ENCODE results near the gene S100A7A.
A peak's percentile ranks its signal among the peaks of the same experiment; 100 is the strongest.
"Not testable (repeated sequence)": the region's sequence is repeated elsewhere in the genome, so short reads cannot be mapped to it uniquely, and the experiment has no call there.

S100A7A gene

DNA sequence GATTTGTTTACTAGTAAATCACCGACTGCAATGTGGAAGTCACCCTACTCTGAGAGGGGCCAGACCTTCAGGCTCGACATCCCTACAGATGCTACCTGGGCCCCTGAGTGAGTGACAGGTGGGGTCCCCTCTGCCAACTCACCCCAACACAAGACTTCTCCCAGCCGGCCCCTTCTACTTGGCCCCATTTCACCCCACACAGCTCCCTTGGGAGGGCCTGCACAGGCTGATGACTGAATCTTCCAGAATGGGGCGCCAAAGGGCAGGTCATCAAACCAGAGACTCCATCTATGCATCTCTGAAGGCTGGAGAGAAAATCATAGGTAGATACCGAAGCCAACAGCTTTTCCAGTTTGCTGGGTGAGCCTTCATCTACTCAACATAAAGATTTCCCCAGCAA, 16.1 kb upstream of the S100A7A start:
- TF ChIP-seq ZFX (IDR thresholded peaks at IDR 0.05): no peak
- TF ChIP-seq, protein P1, sequence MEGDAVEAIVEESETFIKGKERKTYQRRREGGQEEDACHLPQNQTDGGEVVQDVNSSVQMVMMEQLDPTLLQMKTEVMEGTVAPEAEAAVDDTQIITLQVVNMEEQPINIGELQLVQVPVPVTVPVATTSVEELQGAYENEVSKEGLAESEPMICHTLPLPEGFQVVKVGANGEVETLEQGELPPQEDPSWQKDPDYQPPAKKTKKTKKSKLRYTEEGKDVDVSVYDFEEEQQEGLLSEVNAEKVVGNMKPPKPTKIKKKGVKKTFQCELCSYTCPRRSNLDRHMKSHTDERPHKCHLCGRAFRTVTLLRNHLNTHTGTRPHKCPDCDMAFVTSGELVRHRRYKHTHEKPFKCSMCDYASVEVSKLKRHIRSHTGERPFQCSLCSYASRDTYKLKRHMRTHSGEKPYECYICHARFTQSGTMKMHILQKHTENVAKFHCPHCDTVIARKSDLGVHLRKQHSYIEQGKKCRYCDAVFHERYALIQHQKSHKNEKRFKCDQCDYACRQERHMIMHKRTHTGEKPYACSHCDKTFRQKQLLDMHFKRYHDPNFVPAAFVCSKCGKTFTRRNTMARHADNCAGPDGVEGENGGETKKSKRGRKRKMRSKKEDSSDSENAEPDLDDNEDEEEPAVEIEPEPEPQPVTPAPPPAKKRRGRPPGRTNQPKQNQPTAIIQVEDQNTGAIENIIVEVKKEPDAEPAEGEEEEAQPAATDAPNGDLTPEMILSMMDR (conservative IDR thresholded peaks at IDR 0.05): no peak
- H3K27ac ChIP-seq: no peak overlapping the region

- no peak overlapping the region for H3K27ac ChIP-seq
- no peak for TF ChIP-seq ZFX (IDR thresholded peaks at IDR 0.05)
- TF ChIP-seq, protein P1 (conservative IDR thresholded peaks at IDR 0.05): no peak
Observed at GRCh38 chr1:153401461-153401860, 14.9 kb upstream of the S100A7A start.

DNA sequence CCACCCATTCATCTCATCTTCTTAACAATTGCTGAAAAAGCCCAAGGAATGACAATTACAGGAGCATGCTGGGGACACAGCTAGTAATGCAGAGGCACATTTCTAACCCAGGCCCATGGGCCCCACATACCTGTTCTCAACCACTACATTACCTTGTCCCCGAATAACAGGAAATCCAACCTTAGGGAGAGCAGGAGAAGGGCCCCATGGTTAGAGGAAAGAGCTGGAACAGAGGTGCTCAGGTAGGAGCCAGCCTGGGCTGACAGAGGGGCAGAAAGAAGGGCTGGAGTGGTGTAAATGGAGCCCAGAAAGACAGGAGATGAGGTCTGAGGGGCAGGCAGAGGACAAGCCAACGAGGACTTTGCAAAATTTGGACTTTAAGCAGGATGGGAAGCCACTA, 14.1 kb upstream of the S100A7A start:
- TF ChIP-seq, protein P1 (conservative IDR thresholded peaks at IDR 0.05): no peak
- TF ChIP-seq ZFX (IDR thresholded peaks at IDR 0.05): no peak

DNA sequence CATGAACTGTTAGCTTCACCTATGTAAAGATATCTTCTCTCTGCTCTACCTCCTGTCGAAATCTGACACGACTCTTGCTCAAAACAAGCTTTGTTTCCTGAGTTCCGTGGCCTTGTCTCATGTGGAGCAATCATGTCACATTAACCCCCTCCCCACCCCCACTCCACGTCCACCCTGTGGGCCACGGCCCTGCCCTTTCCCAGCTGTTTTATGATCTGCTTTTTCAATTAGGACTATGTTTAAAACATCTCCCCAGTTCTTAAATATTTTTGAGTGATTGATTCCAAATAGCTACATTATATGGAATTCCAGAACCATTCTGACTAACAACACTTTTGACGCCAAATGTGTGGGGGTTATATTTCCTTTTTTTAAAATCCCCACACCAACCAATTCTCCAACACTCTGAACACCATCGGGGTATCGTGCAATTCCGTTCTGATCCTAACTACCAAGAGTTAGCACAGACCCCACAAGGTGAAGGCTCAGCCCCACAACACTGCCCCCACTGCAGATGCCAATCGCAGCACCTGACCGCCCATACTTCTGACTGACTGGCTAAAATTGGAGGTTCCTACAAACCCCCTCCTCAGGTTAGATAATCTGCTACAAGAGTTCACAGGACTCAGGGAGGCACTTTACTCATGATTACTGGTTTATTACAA, 12.8 kb upstream of the S100A7A start:
- H3K27ac ChIP-seq: no peak overlapping the region
- no peak for TF ChIP-seq ZFX (IDR thresholded peaks at IDR 0.05)
- TF ChIP-seq, protein P1 (conservative IDR thresholded peaks at IDR 0.05): no peak

More for the DNA sequence above, 14.1 kb upstream of the S100A7A start:
- H3K27ac ChIP-seq: no peak overlapping the region

DNA sequence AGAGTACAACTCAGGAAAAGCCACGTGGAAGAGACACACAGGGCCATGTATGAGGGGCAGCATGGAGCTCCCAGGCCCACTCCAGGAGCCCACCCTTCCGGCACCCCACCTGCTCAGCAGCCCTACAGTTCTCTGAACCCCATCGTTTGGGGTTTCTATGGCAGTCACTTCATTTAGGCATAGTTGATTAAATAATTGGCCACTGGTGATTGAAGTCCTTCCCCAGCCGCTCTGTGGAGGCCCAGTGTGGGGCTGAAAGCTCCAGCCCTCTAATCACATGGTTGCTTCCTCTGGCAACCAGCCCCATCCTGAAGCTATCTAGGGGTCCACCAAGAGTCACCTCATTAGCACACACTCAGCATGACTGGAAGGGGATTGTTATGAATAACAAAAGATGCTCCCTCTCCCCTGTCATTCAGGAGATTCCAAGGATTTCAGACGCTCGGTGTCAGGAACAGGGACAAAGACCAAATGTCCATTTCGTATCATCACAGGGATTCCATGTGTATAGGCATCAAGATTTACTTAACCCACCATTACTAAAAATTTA, 12.2 kb upstream of the S100A7A start:
- no peak for TF ChIP-seq ZFX (IDR thresholded peaks at IDR 0.05)
- TF ChIP-seq, protein P1 (conservative IDR thresholded peaks at IDR 0.05): no peak
- no peak overlapping the region for H3K27ac ChIP-seq

DNA sequence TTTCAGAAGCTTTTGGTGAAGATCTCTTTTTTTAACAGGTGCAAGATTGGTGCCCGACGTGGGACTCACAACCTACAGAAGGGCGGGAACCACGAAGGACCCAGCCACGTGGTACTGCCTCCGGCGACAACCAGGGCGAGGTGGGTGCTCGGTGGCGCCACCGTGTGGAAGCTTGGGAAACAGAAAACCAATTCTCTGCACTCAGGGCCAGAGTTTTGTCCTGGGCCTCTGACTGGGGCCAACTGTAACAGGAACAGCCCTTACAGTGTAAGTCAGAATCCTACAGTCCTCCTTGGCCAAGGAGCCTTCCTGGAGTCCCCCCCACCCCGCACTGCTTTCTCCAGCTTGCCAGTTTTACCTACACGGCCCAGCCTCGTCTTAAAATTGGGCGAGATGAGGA, 11.6 kb upstream of the S100A7A start:
- no peak overlapping the region for H3K27ac ChIP-seq
- TF ChIP-seq, protein P1 (conservative IDR thresholded peaks at IDR 0.05): peak; percentile 90
- TF ChIP-seq ZFX (IDR thresholded peaks at IDR 0.05): no peak

DNA sequence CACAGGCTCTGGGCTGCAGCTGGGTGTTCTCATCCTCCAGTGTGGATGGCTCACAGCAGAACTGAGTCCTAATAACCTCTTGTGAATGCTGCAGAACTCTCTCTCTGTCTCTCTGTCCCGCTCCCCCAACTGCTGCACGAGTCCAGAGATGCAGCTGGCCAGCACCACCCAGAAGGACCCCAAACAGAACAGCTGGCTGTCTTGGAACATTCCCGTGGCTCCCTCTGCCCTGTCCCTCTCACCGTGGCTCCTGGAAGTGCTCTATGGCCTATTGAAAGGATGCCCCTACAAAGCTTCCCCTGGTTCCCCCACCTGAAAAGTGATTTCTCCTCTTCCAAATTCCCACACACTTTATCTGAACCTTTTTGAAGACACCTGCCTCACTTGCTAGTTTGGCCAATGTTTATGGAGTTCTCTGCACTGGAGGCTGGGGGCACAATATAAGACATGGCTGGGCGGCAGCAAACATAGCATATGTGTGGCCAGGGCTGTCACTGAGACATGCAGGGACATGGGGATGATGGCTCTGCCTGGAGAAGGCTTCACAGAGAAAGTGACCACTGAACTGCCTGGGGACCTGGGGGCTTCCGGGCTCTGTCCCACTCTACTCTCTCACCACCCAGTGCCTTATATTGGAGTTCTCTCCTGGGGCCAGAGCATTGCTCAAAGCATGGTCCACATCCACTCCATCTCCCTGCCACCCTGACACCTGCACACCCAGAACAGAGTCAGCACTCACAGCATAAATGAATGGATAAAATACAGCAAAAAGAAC, 10.3 kb upstream of the S100A7A start:
- not testable (repeated sequence) for H3K27ac ChIP-seq

DNA sequence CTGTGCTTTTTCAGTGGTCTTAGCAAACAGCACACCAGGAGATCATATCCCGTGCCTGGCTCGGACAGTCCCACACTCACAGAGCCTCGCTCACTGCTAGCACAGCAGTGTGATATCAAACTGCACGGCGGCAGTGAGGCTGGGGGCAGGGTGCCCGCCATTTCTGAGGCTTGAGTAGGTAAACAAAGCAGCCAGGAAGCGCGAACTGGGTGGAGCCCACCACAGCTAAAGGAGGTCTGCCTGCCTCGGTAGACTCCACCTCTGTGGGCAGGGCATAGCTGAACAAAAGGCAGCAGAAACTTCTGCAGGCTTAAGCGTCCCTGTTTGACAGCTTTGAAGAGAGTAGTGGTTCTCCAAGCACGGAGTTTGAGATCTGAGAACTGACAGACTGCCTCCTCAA, 9.0 kb upstream of the S100A7A start:
- H3K27ac ChIP-seq: not testable (repeated sequence)

DNA sequence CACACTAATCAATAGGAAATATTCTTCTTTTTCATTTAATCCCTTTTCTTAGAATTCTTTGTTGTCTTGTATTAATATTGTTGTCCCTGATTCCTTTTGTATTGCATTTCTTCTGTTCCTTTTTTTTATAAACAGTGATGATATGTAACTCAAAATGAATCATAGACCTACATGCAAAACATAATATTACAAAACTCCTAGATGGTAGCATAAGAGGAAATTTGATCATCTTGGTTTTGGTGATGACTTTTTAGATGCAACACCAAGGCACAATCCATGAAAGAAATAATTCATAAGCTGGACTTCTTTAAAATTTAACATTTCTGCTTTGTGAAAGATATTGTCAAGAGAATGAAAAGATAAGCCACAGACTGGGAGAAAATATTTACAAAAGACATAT, 2.4 kb upstream of the S100A7A start:
- not testable (repeated sequence) for H3K27ac ChIP-seq
